Right renal pelvis (tissue), 4 donors: Measurements from ENCODE around the gene TMEM185B. TPM values are rescaled to one million over a fixed set of nuclear protein-coding genes. Genes with fewer than 3 reads are reported as not detected.
A peak's percentile ranks its signal among the peaks of the same experiment; 100 is the strongest.

Source experiments
- DNase-seq, 4 donors: peaks; one replicate each; pipeline ENCODE4 v3.0.0-alpha.2; 2013; ENCODE audit warnings: low read depth in 4 of 4, low spot score in 3 of 4, missing footprints in 1 of 4
- polyA plus RNA-seq, 4 donors: library from polyadenylated mRNA; unstranded; fragments of 120-200 nt; gene quantifications; one replicate each; pipeline ENCODE4 v1.2.1, GENCODE V29; 2013; ENCODE audit not compliant: insufficient read length in 4 of 4

TMEM185B gene
- polyA plus RNA-seq, 4 donors, result 24.7 to 30.1 (median 26.9) TPM

GRCh38 chr2:120252225-120253020, 29.2 kb upstream of the TMEM185B start, which contains the start of gene RALB:
Gene RALB, plus strand, starts transcription at chr2:120252852. Its CDS starts 25,813 bp downstream, at chr2:120278665.
- DNase-seq, result peak; percentile 98 to 99 (median 98)

GRCh38 chr2:120251880-120252224, 28.7 kb upstream of the TMEM185B start:
- no peak for DNase-seq

GRCh38 chr2:120251078-120251477, 27.9 kb upstream of the TMEM185B start:
- no peak for DNase-seq

GRCh38 chr2:120250640-120251039, 27.4 kb upstream of the TMEM185B start:
- no peak for DNase-seq

GRCh38 chr2:120247851-120248250, 24.7 kb upstream of the TMEM185B start:
- no peak for DNase-seq

- DNase-seq, result no peak
Measured at GRCh38 chr2:120246546-120247300, 23.5 kb upstream of the TMEM185B start.

GRCh38 chr2:120245520-120246332, 22.5 kb upstream of the TMEM185B start:
- peak in 2 of 4 donors; percentile 70 to 74 for DNase-seq

GRCh38 chr2:120244656-120245519, 21.7 kb upstream of the TMEM185B start:
- DNase-seq, result no peak

GRCh38 chr2:120243875-120244553, 20.8 kb upstream of the TMEM185B start:
- no peak for DNase-seq

GRCh38 chr2:120243211-120243610, 20.0 kb upstream of the TMEM185B start:
- no peak for DNase-seq

- DNase-seq, result no peak
Measured at GRCh38 chr2:120241684-120242083, 18.5 kb upstream of the TMEM185B start.

GRCh38 chr2:120240901-120241429, 17.8 kb upstream of the TMEM185B start:
- no peak for DNase-seq

- DNase-seq, result peak in 1 of 4 donors; percentile 48
Measured at GRCh38 chr2:120239488-120240287, 16.5 kb upstream of the TMEM185B start.

- no peak for DNase-seq
Measured at GRCh38 chr2:120238728-120239487, 15.7 kb upstream of the TMEM185B start.

GRCh38 chr2:120237491-120237902, 14.3 kb upstream of the TMEM185B start:
- no peak for DNase-seq

- no peak for DNase-seq
Measured at GRCh38 chr2:120236791-120237190, 13.6 kb upstream of the TMEM185B start.

- no peak for DNase-seq
Measured at GRCh38 chr2:120236316-120236715, 13.1 kb upstream of the TMEM185B start.

- DNase-seq, result no peak
Measured at GRCh38 chr2:120235681-120236080, 12.5 kb upstream of the TMEM185B start.
